SK-N-MC (cell line): ENCODE measurements around the gene HEATR5A.
"Not testable (repeated sequence)": the region's sequence is repeated elsewhere in the genome, so short reads cannot be mapped to it uniquely, and the experiment has no call there.

ENCODE experiments used
- EZH2 ChIP-seq: fragments of 200-600 bp; sonication (generic); IDR thresholded peaks from one replicate; pipeline ENCODE4 v1.6.1; 2017; ENCODE audit warnings: antibody characterized with exemption
- FOXP2 ChIP-seq: optimal IDR thresholded peaks from 2 replicates; pipeline ENCODE3; 2011; ENCODE audit warnings: mild to moderate bottlenecking, moderate library complexity; ENCODE audit not compliant: insufficient read depth; ENCODE audit errors: extremely low read length, control extremely low read depth
- POLR2AphosphoS5 ChIP-seq: IDR thresholded peaks from 2 replicates; pipeline ENCODE4 v1.6.1; 2012; ENCODE audit warnings: mild to moderate bottlenecking, low read depth, low read length, borderline replicate concordance

DNA sequence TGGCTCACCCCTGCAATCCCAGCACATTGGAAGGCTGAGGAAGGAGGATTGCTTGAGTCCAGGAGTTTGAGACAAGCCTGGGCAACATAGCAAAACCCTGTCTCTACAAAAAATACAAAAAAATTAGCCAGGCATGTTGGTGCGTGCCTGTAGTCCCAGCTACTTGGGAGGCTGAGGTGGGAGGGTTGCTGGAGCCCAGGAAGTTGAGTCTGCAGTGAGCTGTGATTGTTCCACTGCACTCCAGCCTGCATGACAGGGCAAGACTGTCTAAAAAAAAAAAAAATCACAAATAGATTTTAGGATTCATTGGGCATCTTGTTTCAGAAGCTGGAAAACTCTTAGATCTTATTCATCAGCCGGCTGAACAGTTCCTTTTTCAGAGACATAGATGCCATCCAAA lies 42.1 kb upstream of the HEATR5A start:
- not testable (repeated sequence) for TF ChIP-seq FOXP2, EZH2, POLR2AphosphoS5
